OCI-LY1 (cell line): ENCODE measurements around the gene BAIAP2L1.

Experiments
- CTCF ChIP-seq: fragments of 200-600 bp; sonication (generic), shearing (Covaris generic); IDR thresholded peaks from 2 replicates; pipeline ENCODE4 v1.5.1; 2017; ENCODE audit warnings: mild to moderate bottlenecking, antibody characterized with exemption, low read length, moderate library complexity, mixed read lengths
- EZH2 ChIP-seq: fragments of 200-600 bp; sonication (generic), shearing (Covaris generic); IDR thresholded peaks from 2 replicates; pipeline ENCODE4 v1.8.0; 2017; ENCODE audit warnings: borderline replicate concordance, mixed run types, mild to moderate bottlenecking, antibody characterized with exemption, low read length, moderate library complexity, mixed read lengths

DNA sequence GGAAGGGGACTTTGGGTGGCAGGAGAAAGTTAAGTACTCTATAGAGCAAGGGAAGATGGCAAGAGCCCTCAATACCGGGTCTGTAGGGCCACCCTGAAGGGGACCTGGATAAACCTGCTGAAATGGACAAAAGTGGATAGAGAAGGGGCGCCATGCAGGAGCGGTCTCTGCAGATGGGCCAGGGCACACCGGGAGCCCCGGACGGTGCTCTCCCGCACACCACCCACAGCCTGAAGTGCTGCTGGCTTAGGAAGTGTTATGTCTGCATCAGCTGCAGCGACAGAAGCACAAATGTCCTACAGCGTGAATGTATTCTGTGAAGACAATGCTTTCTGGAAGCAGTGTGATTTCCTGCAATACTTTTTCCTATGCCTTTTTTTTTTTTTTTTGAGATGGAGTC, 81.7 kb downstream of the BAIAP2L1 start:
- TF ChIP-seq CTCF = no peak
- TF ChIP-seq EZH2 = no peak
